Measurements from ENCODE around the gene SRGAP3. TPM values are rescaled to one million over a fixed set of nuclear protein-coding genes. Genes with fewer than 3 reads are reported as not detected.
A peak's percentile ranks its signal among the peaks of the same experiment; 100 is the strongest.

The SRGAP3 gene
- total RNA-seq, 1 donor from 2014 or later: 16.0 TPM

GRCh38 chr3:9173445-9173844 lies 76.0 kb downstream of the SRGAP3 start:
- DNase-seq (ENCODE audit: low read depth): no peak

- no peak for DNase-seq (ENCODE audit: low read depth)
Observed at GRCh38 chr3:9172851-9173321, 76.6 kb downstream of the SRGAP3 start.

- DNase-seq (ENCODE audit: low read depth): no peak
Observed at GRCh38 chr3:9170851-9171160, 78.6 kb downstream of the SRGAP3 start.

DNA sequence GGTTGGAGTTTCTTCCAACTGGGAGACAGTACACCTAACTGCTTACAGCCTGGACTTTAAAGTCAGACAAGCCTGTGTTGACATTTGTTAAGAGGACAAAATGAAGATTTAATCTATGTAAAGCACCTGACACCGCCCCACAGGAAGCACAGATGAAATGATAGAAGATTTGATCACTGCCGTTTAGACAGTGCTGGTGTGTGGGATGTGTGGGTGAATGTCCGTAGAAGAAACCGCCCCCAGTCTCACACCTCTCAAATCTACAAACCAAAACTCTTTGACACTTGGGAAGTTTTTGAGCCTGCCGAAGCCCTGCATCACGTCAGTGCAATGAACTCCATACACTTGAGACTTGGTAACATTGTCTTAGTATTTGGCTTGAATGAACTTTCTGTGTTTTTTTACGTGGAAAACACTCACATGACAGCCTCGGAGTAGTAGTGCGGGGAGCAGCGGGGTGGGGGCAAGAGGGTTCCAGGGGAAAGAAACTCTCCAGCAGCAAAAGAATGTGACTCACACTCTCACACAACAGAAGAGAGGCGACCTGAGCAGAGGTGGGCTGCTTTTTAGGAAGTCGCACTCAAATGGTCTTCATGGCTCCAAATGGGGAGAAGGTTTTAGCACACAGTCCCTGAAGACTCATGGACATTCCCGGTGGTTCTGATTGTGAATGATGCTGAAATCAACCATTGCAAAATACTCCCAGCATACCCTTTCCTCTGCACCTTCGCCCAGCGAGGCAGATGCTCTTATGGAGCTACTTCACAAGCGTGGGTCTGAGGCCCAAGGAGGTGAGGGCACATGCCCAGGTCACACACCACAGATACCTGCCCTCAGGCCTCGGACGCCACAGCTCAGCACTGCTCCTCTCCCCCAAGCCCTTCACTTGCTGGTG lies 79.2 kb downstream of the SRGAP3 start:
- DNase-seq (ENCODE audit: low read depth): no peak

GRCh38 chr3:9169326-9169725 lies 80.1 kb downstream of the SRGAP3 start:
- DNase-seq (ENCODE audit: low read depth): peak; percentile 74

GRCh38 chr3:9168241-9168741 lies 81.2 kb downstream of the SRGAP3 start:
- no peak for DNase-seq (ENCODE audit: low read depth)

- DNase-seq (ENCODE audit: low read depth): no peak
Observed at GRCh38 chr3:9167222-9167621, 82.2 kb downstream of the SRGAP3 start.

DNA sequence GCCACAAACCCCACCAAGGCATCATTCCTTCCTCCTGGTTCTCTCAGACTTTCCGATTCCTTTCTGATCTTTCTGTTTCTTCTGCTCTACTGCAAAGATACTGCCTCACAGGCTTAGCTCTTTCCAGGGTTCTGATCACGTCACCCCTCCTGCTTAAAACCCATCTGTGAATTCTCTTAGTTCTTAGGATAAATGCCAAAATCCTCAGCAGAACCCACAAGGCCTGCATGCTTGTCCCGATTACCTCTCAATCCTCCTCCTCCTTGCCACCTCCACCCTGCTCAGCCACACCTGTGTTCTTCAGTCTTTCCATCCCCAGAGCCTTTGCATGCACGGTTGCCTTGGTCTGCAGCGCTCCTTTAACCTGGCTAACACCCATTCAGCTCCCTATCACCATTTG lies 84.0 kb downstream of the SRGAP3 start:
- DNase-seq (ENCODE audit: low read depth): no peak

DNA sequence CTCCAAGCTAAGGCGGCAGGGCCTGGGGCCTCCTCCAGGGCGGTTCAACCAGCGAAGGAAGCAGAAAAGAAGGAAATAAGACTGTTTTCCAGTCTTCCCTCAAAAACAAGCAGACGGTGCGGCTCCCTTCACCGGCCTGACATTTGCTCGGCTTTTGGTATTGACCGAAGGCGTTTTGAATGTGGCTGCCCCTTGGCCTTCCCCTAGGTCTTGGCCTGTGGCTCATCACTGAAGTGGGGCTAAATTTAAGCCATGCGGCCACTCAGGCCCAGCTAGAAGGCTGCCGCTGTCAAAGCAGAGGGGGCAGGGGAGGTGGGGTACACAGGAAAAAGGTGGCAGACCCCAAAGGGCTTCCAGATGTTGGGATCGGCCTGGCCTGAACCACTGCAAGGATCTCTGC lies 86.2 kb downstream of the SRGAP3 start:
- DNase-seq (ENCODE audit: low read depth): no peak

DNA sequence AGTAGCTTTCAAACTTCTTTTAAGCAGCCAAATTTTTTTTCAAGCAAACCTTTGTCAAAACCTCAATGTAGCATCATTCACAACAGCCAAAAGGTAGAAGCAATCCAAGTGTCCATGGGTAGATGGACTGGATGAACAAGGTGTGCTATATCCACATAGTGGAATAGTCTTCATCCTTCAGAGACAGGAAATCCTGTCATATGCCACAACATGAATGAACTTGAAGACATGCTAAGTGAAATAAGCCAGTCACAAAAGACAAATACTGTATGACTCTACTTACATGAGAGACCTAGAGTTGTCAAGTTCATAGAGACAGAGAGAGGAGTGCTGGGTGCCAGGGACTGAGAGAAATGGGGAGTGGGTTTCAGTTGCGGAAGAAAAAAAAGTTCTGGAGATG lies 87.6 kb downstream of the SRGAP3 start:
- no peak for DNase-seq (ENCODE audit: low read depth)

- DNase-seq (ENCODE audit: low read depth): no peak
Observed at GRCh38 chr3:9161298-9161697, 88.1 kb downstream of the SRGAP3 start.

- no peak for DNase-seq (ENCODE audit: low read depth)
Observed at GRCh38 chr3:9158865-9159630, 90.4 kb downstream of the SRGAP3 start.

- no peak for DNase-seq (ENCODE audit: low read depth)
Observed at GRCh38 chr3:9157651-9158362, 91.6 kb downstream of the SRGAP3 start.

- DNase-seq (ENCODE audit: low read depth): no peak
Observed at GRCh38 chr3:9156604-9157003, 92.8 kb downstream of the SRGAP3 start.

- no peak for DNase-seq (ENCODE audit: low read depth)
Observed at GRCh38 chr3:9155028-9155427, 94.4 kb downstream of the SRGAP3 start.

DNA sequence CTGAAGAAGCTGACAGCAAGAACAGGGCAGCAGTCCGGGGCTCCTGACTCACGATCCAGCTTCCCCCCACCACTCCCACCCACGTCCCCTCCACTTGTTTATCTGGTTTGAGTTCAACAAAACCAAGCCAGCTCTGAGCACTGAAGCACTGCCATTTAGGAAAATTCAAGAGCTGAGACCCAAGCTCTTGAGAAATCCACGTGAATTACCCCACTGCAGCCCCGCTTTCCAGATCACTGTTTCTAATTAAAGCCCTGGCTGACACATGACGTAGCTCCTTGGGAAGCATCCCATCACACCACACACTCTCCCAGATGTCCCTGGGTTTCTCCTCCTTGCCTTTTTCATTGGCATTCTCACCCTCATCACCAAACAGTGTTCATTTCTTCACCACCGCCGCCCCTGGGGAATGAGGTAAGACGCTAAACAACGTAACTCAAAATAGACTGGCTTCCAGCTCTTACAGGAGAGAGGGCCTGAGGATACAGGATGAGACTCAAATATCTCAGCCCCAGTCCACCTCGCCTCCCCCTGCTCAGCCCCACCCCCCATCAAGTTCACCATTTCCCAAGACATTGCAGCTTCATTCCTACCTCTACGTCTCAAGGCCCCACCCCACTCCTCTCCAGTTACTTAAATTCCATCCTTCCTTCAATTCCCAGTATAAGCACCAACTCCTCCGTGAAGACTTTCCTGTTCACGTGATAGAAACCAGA lies 95.4 kb downstream of the SRGAP3 start:
- no peak for DNase-seq (ENCODE audit: low read depth)

GRCh38 chr3:9151240-9151639 lies 98.2 kb downstream of the SRGAP3 start:
- DNase-seq (ENCODE audit: low read depth): no peak

GRCh38 chr3:9149566-9149965 lies 99.9 kb downstream of the SRGAP3 start:
- no peak for DNase-seq (ENCODE audit: low read depth)

DNA sequence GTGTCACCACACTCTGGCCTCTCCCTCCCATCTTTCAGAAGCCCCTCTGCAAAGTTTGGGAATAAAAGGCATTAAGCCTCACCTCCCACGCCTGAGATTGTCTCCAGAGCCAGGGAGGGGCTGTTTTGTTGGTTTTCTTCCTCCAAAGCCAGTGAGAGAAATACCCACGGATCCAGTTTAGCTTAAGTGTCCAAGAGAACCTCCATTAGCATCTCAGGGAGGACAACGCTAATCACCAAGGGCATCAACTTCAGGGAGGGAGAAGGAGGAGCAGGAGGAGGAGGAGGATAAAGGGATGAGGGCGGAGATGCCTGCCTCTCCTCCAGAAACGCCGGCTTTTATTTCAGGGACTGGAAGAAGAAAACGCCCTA lies 101.6 kb downstream of the SRGAP3 start:
- no peak for DNase-seq (ENCODE audit: low read depth)

DNA sequence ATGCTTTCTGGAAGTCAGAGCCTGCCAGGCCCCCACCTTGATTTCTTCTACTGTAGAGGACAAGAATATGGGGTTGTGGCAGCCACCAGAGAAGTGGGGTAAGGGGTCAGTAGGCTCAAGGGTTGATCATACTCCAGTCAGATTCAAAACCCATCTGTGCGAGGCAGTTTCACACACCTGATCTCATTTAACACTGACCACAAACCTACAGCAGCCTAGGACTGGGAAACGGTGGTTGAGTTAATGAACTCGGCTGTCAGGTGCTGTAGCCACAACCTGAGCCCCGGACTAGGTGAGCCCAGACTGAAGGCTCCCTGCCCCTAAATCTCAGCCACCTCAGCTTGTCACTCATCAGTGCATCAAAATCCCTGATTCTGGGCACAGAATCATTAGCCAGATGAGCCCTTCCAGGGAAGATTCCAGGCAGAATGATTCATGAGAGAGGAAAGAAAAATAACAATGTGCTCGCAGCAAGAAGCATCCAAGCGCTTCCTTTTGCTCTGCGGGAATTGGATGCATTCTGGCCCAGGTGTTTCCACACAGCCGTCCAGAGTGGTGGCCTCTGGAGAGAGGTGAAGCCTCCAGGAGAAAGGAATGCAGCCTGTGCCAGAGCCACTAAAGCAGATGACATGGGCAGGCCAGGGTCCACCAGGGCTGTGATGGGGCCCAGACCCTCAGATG lies 102.1 kb downstream of the SRGAP3 start:
- peak; percentile 89 for DNase-seq (ENCODE audit: low read depth)
